DND-41 (cell line): Measurements from ENCODE around the gene RYR2.

Experiments used
- ATAC-seq: fragments of 200-7000 bp; cut with Tn5 transposase; 3 replicates; pipeline ENCODE4 v1.9.1; 2021; ENCODE audit warnings: low read depth; ENCODE audit not compliant: insufficient read depth
- DNase-seq: peaks from one replicate; pipeline ENCODE4 v3.0.0-alpha.2; 2020
- H2AFZ ChIP-seq: 2 replicates; pipeline ENCODE4 v1.6.0; 2012; ENCODE audit warnings: low read depth, low read length
- H3K27ac ChIP-seq: 2 replicates; pipeline ENCODE4 v1.5.1; 2012; ENCODE audit warnings: low read length, inconsistent platforms
- H3K27me3 ChIP-seq: fragments of 200-600 bp; sonication (generic); 2 replicates; pipeline ENCODE4 v1.6.0; 2012; ENCODE audit warnings: low read length, mild to moderate bottlenecking, inconsistent platforms; ENCODE audit not compliant: insufficient read depth, poor library complexity
- H3K36me3 ChIP-seq: 2 replicates; pipeline ENCODE4 v1.5.1; 2012; ENCODE audit warnings: low read length, inconsistent platforms; ENCODE audit not compliant: insufficient read depth
- H3K4me1 ChIP-seq: 2 replicates; pipeline ENCODE4 v1.5.1; 2012; ENCODE audit warnings: mild to moderate bottlenecking, low read length; ENCODE audit not compliant: insufficient read depth
- H3K4me2 ChIP-seq: 2 replicates; pipeline ENCODE4 v1.6.0; 2012; ENCODE audit warnings: mild to moderate bottlenecking, moderate library complexity, low read length, inconsistent platforms; ENCODE audit not compliant: insufficient read depth
- H3K4me3 ChIP-seq, 2 experiments: fragments of 200-600 bp in 1 of 2; shearing (Covaris generic) in 1 of 2; 2 replicates each; pipeline ENCODE4 v1.5.1; 2012 to 2016; ENCODE audit warnings: inconsistent platforms in 2 of 2, low read length in 2 of 2, mild to moderate bottlenecking in 2 of 2, low read depth in 1 of 2, moderate library complexity in 1 of 2
- H3K79me2 ChIP-seq: 2 replicates; pipeline ENCODE4 v1.6.0; 2012; ENCODE audit warnings: low read length, inconsistent platforms; ENCODE audit not compliant: insufficient read depth
- H3K9ac ChIP-seq: 2 replicates; pipeline ENCODE4 v1.6.0; 2012; ENCODE audit warnings: low read depth, mild to moderate bottlenecking, inconsistent platforms, low read length, moderate library complexity
- H3K9me3 ChIP-seq: 2 replicates; pipeline ENCODE4 v1.5.1; 2012; ENCODE audit warnings: low read length, moderate library complexity, mild to moderate bottlenecking, inconsistent platforms; ENCODE audit not compliant: insufficient read depth, severe bottlenecking
- H4K20me1 ChIP-seq: 2 replicates; pipeline ENCODE4 v1.6.0; 2012; ENCODE audit warnings: low read length; ENCODE audit not compliant: insufficient read depth
- CTCF ChIP-seq: IDR thresholded peaks from 2 replicates; pipeline ENCODE4 v1.5.1; 2012; ENCODE audit warnings: borderline replicate concordance, low read length, moderate library complexity, mild to moderate bottlenecking; ENCODE audit not compliant: poor library complexity, severe bottlenecking; ENCODE audit errors: extremely low read depth
- EZH2 ChIP-seq: IDR thresholded peaks from 3 replicates; pipeline ENCODE4 v1.6.1; 2012; ENCODE audit warnings: borderline replicate concordance, low read depth, mild to moderate bottlenecking, moderate library complexity, low read length, inconsistent platforms; ENCODE audit not compliant: severe bottlenecking

RYR2 gene

DNA sequence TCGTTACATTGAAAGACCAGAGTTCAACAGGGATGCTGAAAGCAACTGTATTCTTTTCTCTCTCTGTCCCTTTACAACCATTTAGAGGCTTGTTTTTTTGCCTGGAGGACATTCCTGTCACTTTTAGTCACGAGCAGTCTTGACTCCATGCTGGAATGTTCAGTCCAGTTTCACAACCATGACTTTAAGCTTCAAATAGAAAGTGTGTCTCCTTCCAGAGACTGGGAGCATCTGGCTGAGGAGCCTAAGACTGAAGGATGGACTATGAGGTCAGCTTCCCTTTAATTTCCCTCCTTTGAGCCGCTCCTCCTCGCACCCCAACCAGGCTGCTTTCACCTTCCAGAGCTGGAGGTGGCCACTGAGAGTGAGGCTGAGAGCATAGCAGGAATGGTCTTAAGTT is 10.5 kb upstream of the RYR2 start:
- Histone ChIP-seq H3K4me1 (no peaks in the 10 kb centered on the region), H3K4me3 (no peak overlapping the region), H3K27ac (no peak overlapping the region), H3K79me2 (no peaks in the 10 kb centered on the region), H3K9ac (no peak overlapping the region), H2AFZ (no peak overlapping the region), H3K27me3 (no peaks in the 10 kb centered on the region), H3K4me2 (no peak overlapping the region), H3K36me3 (no peaks in the 10 kb centered on the region), H3K9me3 (no peaks in the 10 kb centered on the region), H4K20me1 (no peaks in the 10 kb centered on the region)
- TF ChIP-seq CTCF: no peak
- TF ChIP-seq EZH2: no peak
- no peak for DNase-seq
- ATAC-seq: no peak

GRCh38 chr1:237032029-237032428 is 10.0 kb upstream of the RYR2 start:
- H3K79me2 ChIP-seq: no peaks in the 10 kb centered on the region
- H3K36me3 ChIP-seq: no peaks in the 10 kb centered on the region
- no peaks in the 10 kb centered on the region for H3K27me3 ChIP-seq
- no peak overlapping the region for H3K9ac ChIP-seq
- H2AFZ ChIP-seq: no peak overlapping the region
- TF ChIP-seq CTCF (no peak), EZH2 (no peak)
- no peak overlapping the region for H3K4me3 ChIP-seq
- ATAC-seq (no peak), DNase-seq (no peak)
- H3K9me3 ChIP-seq: no peaks in the 10 kb centered on the region
- H4K20me1 ChIP-seq: no peaks in the 10 kb centered on the region
- no peaks in the 10 kb centered on the region for H3K4me1 ChIP-seq
- H3K27ac ChIP-seq: no peak overlapping the region
- H3K4me2 ChIP-seq: no peak overlapping the region

DNA sequence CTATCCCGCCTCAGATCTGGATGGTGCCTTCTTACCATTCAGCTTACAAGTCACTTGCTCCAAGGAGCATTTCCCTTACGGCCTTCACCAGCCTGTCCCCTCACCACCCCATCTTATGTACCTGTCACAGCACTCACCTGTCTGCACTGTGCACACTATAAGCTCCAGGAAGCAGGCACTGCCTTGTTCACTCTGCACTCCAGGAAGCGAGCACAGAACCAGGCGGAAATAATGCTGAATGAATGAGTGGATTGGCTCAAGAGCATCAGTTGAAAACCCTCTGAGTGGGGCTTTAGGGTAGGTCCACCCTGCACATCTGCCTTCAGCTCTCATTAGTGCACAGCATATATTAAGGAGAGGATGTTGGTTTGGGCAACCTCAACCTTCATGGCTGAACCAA is 8.9 kb upstream of the RYR2 start:
- Histone ChIP-seq H3K4me3 (no peak overlapping the region), H3K36me3 (no peaks in the 10 kb centered on the region), H4K20me1 (no peaks in the 10 kb centered on the region), H3K4me2 (no peak overlapping the region), H3K27ac (no peak overlapping the region), H3K27me3 (no peaks in the 10 kb centered on the region), H3K79me2 (no peaks in the 10 kb centered on the region), H2AFZ (no peak overlapping the region), H3K4me1 (no peaks in the 10 kb centered on the region), H3K9ac (no peak overlapping the region), H3K9me3 (no peaks in the 10 kb centered on the region)
- ATAC-seq (no peak), DNase-seq (no peak)
- TF ChIP-seq CTCF (no peak), EZH2 (no peak)

DNA sequence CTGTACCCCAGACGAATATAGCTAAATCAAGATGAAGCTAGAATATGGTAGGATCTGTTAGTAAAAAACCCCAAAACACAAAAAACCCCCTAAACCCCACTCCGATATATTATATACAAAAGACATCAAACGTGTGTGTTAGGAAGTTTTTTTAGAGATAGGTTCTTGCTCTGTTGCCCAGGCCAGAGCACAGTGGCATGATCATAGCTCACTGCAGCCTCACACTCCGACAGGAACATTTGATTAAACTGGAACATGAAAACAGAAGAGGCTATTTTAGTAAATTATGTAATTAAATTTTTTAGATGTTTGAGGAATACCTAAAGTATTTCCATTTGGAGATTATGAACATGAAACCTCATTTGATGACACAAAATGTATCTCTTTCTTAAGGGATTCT is 8.2 kb upstream of the RYR2 start:
- TF ChIP-seq CTCF: no peak
- TF ChIP-seq EZH2: no peak
- H2AFZ ChIP-seq: no peak overlapping the region
- no peaks in the 10 kb centered on the region for H3K4me1 ChIP-seq
- H3K27me3 ChIP-seq: no peaks in the 10 kb centered on the region
- ATAC-seq (no peak), DNase-seq (no peak)
- no peak overlapping the region for H3K4me3 ChIP-seq
- H3K4me2 ChIP-seq: no peak overlapping the region
- H3K9ac ChIP-seq: no peak overlapping the region
- no peaks in the 10 kb centered on the region for H4K20me1 ChIP-seq
- H3K36me3 ChIP-seq: no peaks in the 10 kb centered on the region
- H3K79me2 ChIP-seq: no peaks in the 10 kb centered on the region
- H3K9me3 ChIP-seq: no peaks in the 10 kb centered on the region
- H3K27ac ChIP-seq: no peak overlapping the region
